Spleen (tissue), 7 donors: Measurements from ENCODE around the gene DUS2.

Experiments used
- CTCF ChIP-seq, 11 experiments: fragments of 200-600 bp in 7 of 11; fragments of 450-650 bp in 4 of 11; sonication (generic) in 4 of 11; IDR thresholded peaks in 8 of 11; conservative IDR thresholded peaks in 3 of 11; 1 replicate in 7 of 11; 2 replicates in 4 of 11; pipeline versions ENCODE4 v1.4.0 to v1.8.0; 2016 to 2021; ENCODE audit warnings: antibody characterized with exemption in 11 of 11, inconsistent platforms in 4 of 11, mild to moderate bottlenecking in 1 of 11
- POLR2A ChIP-seq, 3 donors: fragments of 450-650 bp; IDR thresholded peaks; one replicate each; pipeline ENCODE4 v1.5.1; 2017; ENCODE audit warnings: antibody characterized with exemption in 3 of 3, mild to moderate bottlenecking in 1 of 3
- donor health status: DM: no; HTN: no; CAD: no; lungs with moderate emphysema.
- donor health status: DM: no; HTN: no; CAD: no.
- donor health status: DM: no; HTN: no; CAD: no.

- TF ChIP-seq POLR2A (IDR thresholded peaks at IDR 0.05): peak in 1 of 3 donors; percentile 47
- peak in 10 of 11 experiments; percentile 21 to 76 (median 41) for TF ChIP-seq CTCF (IDR thresholded peaks at IDR 0.05 in 8 of 11, conservative IDR thresholded peaks at IDR 0.05 in 3 of 11)
Observed at GRCh38 chr16:68084504-68085258, 61.6 kb downstream of the DUS2 start.
